Prostate gland (tissue), 2 donors: ENCODE data around the gene SLC44A5. TPM values are rescaled to one million over a fixed set of nuclear protein-coding genes. Genes with fewer than 3 reads are reported as not detected.

Experiments used
- DNase-seq: peaks from one replicate; pipeline ENCODE4 v3.0.0-alpha.2; 2019; ENCODE audit warnings: low spot score
- H3K27ac ChIP-seq, 2 donors: fragments of 200-600 bp; sonication (generic); 2 replicates each; pipeline ENCODE4 v1.5.1; 2017 to 2019
- H3K27me3 ChIP-seq: fragments of 200-600 bp; sonication (generic); replicated peaks from 2 replicates; pipeline ENCODE4 v1.5.1; 2019; ENCODE audit not compliant: insufficient read depth
- H3K36me3 ChIP-seq, 2 donors: fragments of 200-600 bp; sonication (generic); 1 replicate in 1 of 2; 2 replicates in 1 of 2; pipeline versions ENCODE4 v1.5.1 to v1.8.1; 2017 to 2019
- H3K4me1 ChIP-seq: fragments of 200-600 bp; sonication (generic); replicated peaks from 2 replicates; pipeline ENCODE4 v1.5.1; 2019
- H3K4me3 ChIP-seq, 2 donors: fragments of 200-600 bp; sonication (generic); 2 replicates each; pipeline ENCODE4 v1.5.1; 2017 to 2019
- H3K9me3 ChIP-seq: fragments of 200-600 bp; sonication (generic); 2 replicates; pipeline ENCODE4 v1.5.1; 2017
- CTCF ChIP-seq, 4 experiments: fragments of 200-600 bp in 2 of 4; fragments of 450-650 bp in 2 of 4; sonication (generic) in 2 of 4; IDR thresholded peaks; 1 replicate in 3 of 4; 2 replicates in 1 of 4; pipeline ENCODE4 v1.5.1; 2016 to 2019; ENCODE audit warnings: antibody characterized with exemption in 4 of 4, mild to moderate bottlenecking in 2 of 4, moderate library complexity in 2 of 4
- POLR2A ChIP-seq: fragments of 450-650 bp; IDR thresholded peaks from one replicate; pipeline ENCODE4 v1.6.1; 2016; ENCODE audit warnings: antibody characterized with exemption, mild to moderate bottlenecking
- POLR2AphosphoS5 ChIP-seq: sonication (generic); formaldehyde crosslinking; IDR thresholded peaks from one replicate; pipeline ENCODE4 v1.6.1; 2017; ENCODE audit warnings: antibody characterized with exemption
- WGBS: methylation state at CpG from one replicate; pipeline ENCODE4 v1.1.5; 2018; 5-methylcytosine and 5-hydroxymethylcytosine counted together
- intact Hi-C: fragments of 100-400 bp; cut with DNase I; formaldehyde crosslinking; loops from one replicate; pipeline ENCODE4 v1.14.2; 2022
- total RNA-seq, 2 donors: library from RNA; depleted of rRNA; stranded (reverse); fragments of >200 nt; gene quantifications; one replicate each; pipeline ENCODE4 v1.1.0, GENCODE V29; 2016

Gene SLC44A5
- total RNA-seq, 2 donors from 2014 or later, result 0.57 to 3.3 TPM

DNA sequence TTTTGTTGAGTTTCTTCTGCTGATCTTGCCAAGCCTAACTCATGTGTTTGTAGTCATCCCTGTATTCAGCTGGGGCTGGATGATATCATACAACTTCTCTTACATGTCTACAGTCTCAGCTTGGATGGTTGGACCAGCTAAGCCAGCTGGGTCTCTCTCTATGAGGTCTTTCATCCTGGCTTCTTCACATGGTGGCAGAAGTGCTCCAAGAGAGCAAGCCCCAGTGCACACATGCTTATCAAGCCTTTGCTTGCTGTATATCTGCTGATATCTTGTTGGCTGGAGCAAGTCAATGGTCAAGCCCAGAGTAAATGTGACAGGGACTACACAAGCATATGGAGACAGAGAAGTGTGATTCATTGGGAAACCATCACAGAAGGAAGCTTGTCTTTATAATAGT, 29.2 kb upstream of the SLC44A5 start:
- Histone ChIP-seq H3K36me3 (no peaks in the 10 kb centered on the region), H3K4me1 (no peaks in the 10 kb centered on the region), H3K27me3 (no peaks in the 10 kb centered on the region), H3K4me3 (no peak overlapping the region), H3K9me3 (no peaks in the 10 kb centered on the region), H3K27ac (no peak overlapping the region)
- no peak for DNase-seq
- TF ChIP-seq CTCF (IDR thresholded peaks at IDR 0.05) (no peak), POLR2A (no peak), POLR2AphosphoS5 (no peak)
- intact Hi-C loops, result no loop called here

DNA sequence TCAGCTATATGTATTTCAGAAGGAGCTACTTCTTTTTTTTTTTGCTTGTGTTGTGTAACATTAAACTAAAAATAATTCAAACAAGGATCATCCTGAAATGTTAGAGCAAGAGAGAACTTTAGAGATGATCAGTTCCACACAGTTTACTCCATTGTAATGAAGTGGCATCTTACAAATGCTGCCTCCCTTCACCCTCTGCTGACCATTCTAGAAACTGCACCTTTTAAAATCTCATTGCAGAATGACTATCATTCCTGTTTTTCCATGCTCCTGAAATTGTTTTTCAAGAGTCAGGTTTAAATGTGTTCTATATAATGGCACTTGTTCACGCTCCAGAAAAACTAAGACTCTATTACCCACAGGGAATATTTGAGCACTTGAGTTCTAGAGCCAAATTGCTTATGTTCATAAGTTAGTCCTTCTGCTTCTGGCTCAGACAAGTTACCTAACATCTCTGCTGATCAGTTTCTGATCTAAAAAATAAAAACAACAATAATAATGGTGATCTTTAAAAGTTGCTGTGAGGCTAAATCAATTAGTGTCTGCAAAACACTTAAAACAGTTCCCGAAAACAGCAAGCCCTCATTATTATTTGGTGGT, 21.5 kb upstream of the SLC44A5 start:
- intact Hi-C loops, result loop anchor here (5.0 kb wide), 1 partner anchor 365 kb away; no protein-coding TSS in a partner anchor
- TF ChIP-seq CTCF (IDR thresholded peaks at IDR 0.05) (peak; percentile 29 to 67 (median 49)), POLR2A (no peak)
- Histone ChIP-seq H3K4me1 (no peaks in the 10 kb centered on the region), H3K9me3 (no peaks in the 10 kb centered on the region), H3K4me3 (no peak overlapping the region), H3K36me3 (no peaks in the 10 kb centered on the region), H3K27ac (no peak overlapping the region), H3K27me3 (no peaks in the 10 kb centered on the region)
- WGBS, result 43% methylated on average over 2 of the region's 2 CpGs
- no peak for DNase-seq

DNA sequence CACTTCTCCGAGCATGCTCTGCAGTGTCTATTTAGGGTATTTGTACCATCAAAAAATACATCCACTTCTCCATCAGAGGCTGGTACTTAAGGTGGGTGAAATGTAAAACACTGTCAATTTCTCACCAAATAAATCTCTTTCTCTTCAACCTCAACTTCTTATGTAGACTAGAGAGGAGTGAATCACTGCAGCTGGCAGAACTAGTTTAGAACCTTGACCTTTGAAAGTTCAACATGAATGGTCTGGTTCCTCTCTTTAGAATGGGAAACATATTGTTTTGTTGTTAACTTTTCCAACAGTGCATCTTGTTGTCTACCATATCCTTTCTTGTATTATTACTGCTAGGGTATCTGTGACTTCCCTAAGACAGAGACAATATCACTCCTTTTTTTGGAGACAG, 20.1 kb upstream of the SLC44A5 start:
- H3K36me3 ChIP-seq, result no peaks in the 10 kb centered on the region
- no peak overlapping the region for H3K4me3 ChIP-seq
- TF ChIP-seq POLR2A, result no peak
- TF ChIP-seq CTCF (IDR thresholded peaks at IDR 0.05), result no peak
- TF ChIP-seq POLR2AphosphoS5, result no peak
- H3K27me3 ChIP-seq, result no peaks in the 10 kb centered on the region
- no peak overlapping the region for H3K27ac ChIP-seq
- WGBS, result 67% methylated on average over 1 of the region's 1 CpG
- no peak for DNase-seq
- intact Hi-C loops, result loop anchor here (5.0 kb wide), 1 partner anchor 364 kb away; no protein-coding TSS in a partner anchor
- no peaks in the 10 kb centered on the region for H3K9me3 ChIP-seq
- no peaks in the 10 kb centered on the region for H3K4me1 ChIP-seq

DNA sequence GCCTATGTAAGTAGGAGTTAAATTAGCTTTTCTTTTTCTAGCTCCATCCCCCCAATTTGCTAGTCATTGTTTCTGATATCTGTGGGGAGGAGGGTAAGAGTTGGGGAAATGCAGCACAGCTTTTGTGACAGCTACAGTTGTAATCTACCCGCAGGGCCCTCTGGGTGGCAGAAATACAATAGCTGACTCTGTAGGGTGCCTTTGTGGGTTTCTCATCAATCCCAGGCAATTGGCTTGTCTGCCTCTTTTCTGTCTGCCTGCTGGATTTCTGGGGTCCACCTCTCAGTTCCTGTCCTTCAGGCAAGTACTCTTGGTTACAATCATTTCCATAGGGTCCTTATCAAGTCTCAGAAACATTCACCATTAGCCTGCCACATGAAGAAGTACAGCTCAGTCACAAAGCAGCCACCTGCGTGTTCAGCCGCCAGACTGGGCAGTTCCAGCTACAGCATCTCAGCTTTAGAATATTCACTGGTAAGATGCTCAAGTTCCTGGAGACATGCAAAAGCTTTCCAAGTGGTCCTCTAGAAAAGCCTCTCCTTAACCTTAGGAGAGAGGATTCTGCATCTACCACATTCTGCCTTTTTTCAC, 19.2 kb upstream of the SLC44A5 start:
- 44% methylated on average over 3 of the region's 3 CpGs for WGBS
- H3K27me3 ChIP-seq, result no peaks in the 10 kb centered on the region
- no peak overlapping the region for H3K27ac ChIP-seq
- H3K9me3 ChIP-seq, result no peaks in the 10 kb centered on the region
- no peak for DNase-seq
- TF ChIP-seq POLR2AphosphoS5, result no peak
- no peak for TF ChIP-seq CTCF (IDR thresholded peaks at IDR 0.05)
- TF ChIP-seq POLR2A, result no peak
- intact Hi-C loops, result loop anchor here (5.0 kb wide), 1 partner anchor 363 kb away; no protein-coding TSS in a partner anchor
- H3K4me1 ChIP-seq, result no peaks in the 10 kb centered on the region
- H3K36me3 ChIP-seq, result no peaks in the 10 kb centered on the region
- H3K4me3 ChIP-seq, result no peak overlapping the region

DNA sequence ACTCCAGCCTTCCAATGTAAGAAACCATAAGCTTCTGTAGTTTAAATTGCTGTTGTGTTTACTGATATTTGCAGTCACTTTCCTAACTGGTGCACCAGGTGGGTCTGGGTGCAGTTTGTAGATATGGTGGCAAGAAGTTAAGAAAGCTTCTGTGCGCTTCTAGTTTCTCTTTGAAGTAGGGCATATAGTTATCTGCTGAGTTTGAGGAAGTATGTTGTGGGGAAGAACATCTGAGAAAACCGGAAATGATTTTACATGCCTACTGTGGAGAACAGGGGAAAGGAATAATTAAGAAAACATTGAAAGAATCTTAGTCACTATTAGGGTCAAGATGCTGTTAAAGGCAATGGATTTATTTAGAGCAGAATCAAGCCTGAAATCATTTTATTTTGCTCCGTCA, 14.9 kb upstream of the SLC44A5 start:
- no peak overlapping the region for H3K4me3 ChIP-seq
- no peaks in the 10 kb centered on the region for H3K9me3 ChIP-seq
- no peak overlapping the region for H3K27ac ChIP-seq
- H3K27me3 ChIP-seq, result no peaks in the 10 kb centered on the region
- H3K36me3 ChIP-seq, result no peaks in the 10 kb centered on the region
- 75% methylated on average over 3 of the region's 3 CpGs for WGBS
- no peaks in the 10 kb centered on the region for H3K4me1 ChIP-seq
- TF ChIP-seq POLR2A, result no peak
- no peak for TF ChIP-seq CTCF (IDR thresholded peaks at IDR 0.05)
- TF ChIP-seq POLR2AphosphoS5, result no peak
- DNase-seq, result no peak
- intact Hi-C loops, result no loop called here
